ENCODE results near the gene HBM.

HBM gene

GRCh38 chr16:165539-166374 lies at the start of gene HBM:
Gene HBM, plus strand, starts transcription at chr16:165978. Its CDS starts 20 bp downstream, at chr16:165998.
- Histone ChIP-seq H3K4me1 (ENCODE audit: low read depth, poor library complexity, severe bottlenecking) (no peaks in the 10 kb centered on the region), H3K27ac (no peak within 1 kb of the TSS), H2AFZ (ENCODE audit: low read depth) (no peak within 1 kb of the TSS), H4K20me1 (ENCODE audit: insufficient read depth) (no peaks in the 10 kb centered on the region), H3K27me3 (ENCODE audit: insufficient read depth, low read depth) (peaks cover 67% of the 10 kb centered on the region), H3K79me2 (ENCODE audit: insufficient read depth, low read depth) (no peaks in the 10 kb centered on the region), H3K9ac (no peak within 1 kb of the TSS), H3K36me3 (ENCODE audit: insufficient read depth) (no peaks in the 10 kb centered on the region), H3K4me2 (no peak within 1 kb of the TSS), H3K4me3 (IDR thresholded peaks at IDR 0.05; ENCODE audit: insufficient read depth, low read depth, low read length) (no peak within 1 kb of the TSS)
- TF ChIP-seq CTCF (conservative IDR thresholded peaks at IDR 0.05; ENCODE audit: low read depth, low read length): no peak

- no peaks in the 10 kb centered on the region for H3K79me2 ChIP-seq (ENCODE audit: insufficient read depth, low read depth)
- TF ChIP-seq CTCF (conservative IDR thresholded peaks at IDR 0.05; ENCODE audit: low read depth, low read length): no peak
- no peak overlapping the region for H3K4me3 ChIP-seq (IDR thresholded peaks at IDR 0.05; ENCODE audit: insufficient read depth, low read depth, low read length)
- H3K36me3 ChIP-seq (ENCODE audit: insufficient read depth): no peaks in the 10 kb centered on the region
- no peaks in the 10 kb centered on the region for H3K27me3 ChIP-seq (ENCODE audit: insufficient read depth, low read depth)
- no peak overlapping the region for H3K9ac ChIP-seq
- H4K20me1 ChIP-seq (ENCODE audit: insufficient read depth): peaks cover 3% of the 10 kb centered on the region; the same call in 1 of the 2 replicates
- no peak overlapping the region for H3K27ac ChIP-seq
- H2AFZ ChIP-seq (ENCODE audit: low read depth): no peak overlapping the region
- no peak overlapping the region for H3K4me2 ChIP-seq
- peaks cover 23% of the 10 kb centered on the region for H3K4me1 ChIP-seq (ENCODE audit: low read depth, poor library complexity, severe bottlenecking)
Measured at GRCh38 chr16:116015-116414, 49.8 kb upstream of the HBM start.

GRCh38 chr16:117379-118365 lies 48.1 kb upstream of the HBM start:
- Histone ChIP-seq H3K4me1 (ENCODE audit: low read depth, poor library complexity, severe bottlenecking) (peaks cover 23% of the 10 kb centered on the region), H4K20me1 (ENCODE audit: insufficient read depth) (peaks cover 3% of the 10 kb centered on the region; the same call in 1 of the 2 replicates), H3K4me3 (IDR thresholded peaks at IDR 0.05; ENCODE audit: insufficient read depth, low read depth, low read length) (no peak overlapping the region), H3K36me3 (ENCODE audit: insufficient read depth) (no peaks in the 10 kb centered on the region), H3K4me2 (no peak overlapping the region), H3K9ac (no peak overlapping the region), H3K27me3 (ENCODE audit: insufficient read depth, low read depth) (no peaks in the 10 kb centered on the region), H3K79me2 (ENCODE audit: insufficient read depth, low read depth) (no peaks in the 10 kb centered on the region), H3K27ac (no peak overlapping the region), H2AFZ (ENCODE audit: low read depth) (no peak overlapping the region)
- peak; percentile 95 for TF ChIP-seq CTCF (conservative IDR thresholded peaks at IDR 0.05; ENCODE audit: low read depth, low read length)

GRCh38 chr16:118857-119256 lies 46.9 kb upstream of the HBM start:
- Histone ChIP-seq H3K27me3 (ENCODE audit: insufficient read depth, low read depth) (no peaks in the 10 kb centered on the region), H3K4me3 (IDR thresholded peaks at IDR 0.05; ENCODE audit: insufficient read depth, low read depth, low read length) (no peak overlapping the region), H2AFZ (ENCODE audit: low read depth) (no peak overlapping the region), H3K4me1 (ENCODE audit: low read depth, poor library complexity, severe bottlenecking) (peaks cover 11% of the 10 kb centered on the region), H3K36me3 (ENCODE audit: insufficient read depth) (no peaks in the 10 kb centered on the region), H3K27ac (no peak overlapping the region), H3K9ac (no peak overlapping the region), H4K20me1 (ENCODE audit: insufficient read depth) (peaks cover 3% of the 10 kb centered on the region; the same call in 1 of the 2 replicates), H3K79me2 (ENCODE audit: insufficient read depth, low read depth) (no peaks in the 10 kb centered on the region), H3K4me2 (no peak overlapping the region)
- TF ChIP-seq CTCF (conservative IDR thresholded peaks at IDR 0.05; ENCODE audit: low read depth, low read length): no peak
